H1 (cell line): ENCODE data around the gene PHACTR1.

Experiments used
- ATF2 ChIP-seq: IDR thresholded peaks from 2 replicates; pipeline ENCODE4 v1.6.1; 2012; ENCODE audit warnings: low read length, inconsistent platforms
- CEBPB ChIP-seq: IDR thresholded peaks from 2 replicates; pipeline ENCODE4 v1.6.1; 2012; ENCODE audit warnings: low read depth, low read length
- CHD2 ChIP-seq: IDR thresholded peaks from 2 replicates; pipeline ENCODE4 v1.6.1; 2012; ENCODE audit warnings: low read length, improper control_type of control experiment
- CTCF ChIP-seq, 3 experiments: IDR thresholded peaks; 1 replicate in 2 of 3; 2 replicates in 1 of 3; pipeline versions ENCODE4 v1.5.1 to v1.6.1; 2011; ENCODE audit warnings: low read length in 3 of 3, mild to moderate bottlenecking in 3 of 3, inconsistent platforms in 2 of 3, low read depth in 1 of 3, moderate library complexity in 1 of 3; ENCODE audit not compliant: insufficient read depth in 1 of 3; ENCODE audit errors: control extremely low read depth in 1 of 3
- JUND ChIP-seq: IDR thresholded peaks from 2 replicates; pipeline ENCODE4 v1.6.1; 2011; ENCODE audit warnings: mild to moderate bottlenecking, improper control_type of control experiment, low read length
- KDM1A ChIP-seq: fragments of 200-600, 300-600 bp; sonication (generic); IDR thresholded peaks from 2 replicates; pipeline ENCODE4 v1.7.1; 2016; ENCODE audit warnings: mild to moderate bottlenecking, low read length, borderline replicate concordance
- KDM5A ChIP-seq: fragments of 200-600 bp; IDR thresholded peaks from 2 replicates; pipeline ENCODE4 v1.7.1; 2012; ENCODE audit warnings: mild to moderate bottlenecking, low read length, inconsistent platforms, mixed read lengths
- MAX ChIP-seq: IDR thresholded peaks from 2 replicates; pipeline ENCODE4 v1.6.1; 2012; ENCODE audit warnings: inconsistent platforms
- POLR2A ChIP-seq, 2 experiments: IDR thresholded peaks; 1 replicate in 1 of 2; 2 replicates in 1 of 2; pipeline ENCODE4 v1.6.1; 2011; ENCODE audit warnings: low read depth in 2 of 2, low read length in 2 of 2, mild to moderate bottlenecking in 2 of 2; ENCODE audit errors: control extremely low read depth in 1 of 2
- POLR2AphosphoS5 ChIP-seq: IDR thresholded peaks from 2 replicates; pipeline ENCODE4 v1.6.1; 2011; ENCODE audit warnings: low read depth, low read length
- USF2 ChIP-seq: IDR thresholded peaks from 2 replicates; pipeline ENCODE4 v1.6.1; 2011; ENCODE audit warnings: low read length, improper control_type of control experiment
- YY1 ChIP-seq: IDR thresholded peaks from 2 replicates; pipeline ENCODE4 v1.6.1; 2011; ENCODE audit warnings: low read depth, mild to moderate bottlenecking, low read length

GRCh38 chr6:12841619-12842018 lies 125.1 kb downstream of the PHACTR1 start:
- TF ChIP-seq KDM1A (no peak), POLR2A (IDR thresholded peaks at IDR 0.05; ENCODE audit: control extremely low read depth in 1 of 2, low read depth in 2 of 2, low read length in 2 of 2) (no peak), KDM5A (no peak), MAX (no peak), ATF2 (no peak), JUND (no peak), YY1 (no peak), CHD2 (no peak), CTCF (IDR thresholded peaks at IDR 0.05; ENCODE audit: control extremely low read depth in 1 of 3, insufficient read depth in 1 of 3, low read depth in 1 of 3, low read length in 3 of 3) (no peak), CEBPB (no peak), USF2 (no peak), POLR2AphosphoS5 (no peak)
